GM23338 (cell line): ENCODE measurements around the gene HACD3. TPM values are rescaled to one million over a fixed set of nuclear protein-coding genes. Genes with fewer than 3 reads are reported as not detected.

ENCODE experiments used
- ATAC-seq: fragments of 200-7000 bp; cut with Tn5 transposase; 3 replicates; pipeline ENCODE4 v1.9.1; 2020
- DNase-seq: peaks from one replicate; pipeline ENCODE4 v3.0.0-alpha.2; 2015; ENCODE audit warnings: low spot score
- H2AFZ ChIP-seq: fragments of 200-600 bp; sonication (generic); 2 replicates; pipeline ENCODE4 v1.8.0; 2016; ENCODE audit warnings: antibody characterized with exemption, mild to moderate bottlenecking, moderate library complexity
- H3F3A ChIP-seq: fragments of 200-600 bp; sonication (generic); replicated peaks from 2 replicates; pipeline ENCODE4 v1.8.0; 2017; ENCODE audit warnings: antibody characterized with exemption, mixed run types, low read depth
- H3K27ac ChIP-seq: fragments of 200-600 bp; sonication (generic); 2 replicates; pipeline ENCODE4 v1.6.1; 2016; ENCODE audit warnings: low read depth
- H3K27me3 ChIP-seq: fragments of 200-600 bp; sonication (generic); 2 replicates; pipeline ENCODE4 v1.8.0; 2016; ENCODE audit warnings: mild to moderate bottlenecking, mixed run types, moderate library complexity; ENCODE audit not compliant: insufficient read depth
- H3K36me3 ChIP-seq: fragments of 200-600 bp; sonication (generic); 2 replicates; pipeline ENCODE4 v1.8.0; 2016; ENCODE audit warnings: mild to moderate bottlenecking; ENCODE audit not compliant: insufficient read depth
- H3K4me1 ChIP-seq: fragments of 200-600 bp; sonication (generic); 2 replicates; pipeline ENCODE4 v1.8.0; 2016; ENCODE audit warnings: mild to moderate bottlenecking, moderate library complexity; ENCODE audit not compliant: insufficient read depth
- H3K4me2 ChIP-seq: fragments of 200-600 bp; sonication (generic); 2 replicates; pipeline ENCODE4 v1.7.1; 2017; ENCODE audit warnings: mixed run types
- H3K4me3 ChIP-seq: fragments of 200-600 bp; sonication (generic); 2 replicates; pipeline ENCODE4 v1.6.1; 2016; ENCODE audit warnings: mixed run types
- H3K79me2 ChIP-seq: fragments of 200-600 bp; sonication (generic); replicated peaks from 2 replicates; pipeline ENCODE4 v1.8.0; 2017; ENCODE audit warnings: mild to moderate bottlenecking; ENCODE audit not compliant: insufficient read depth
- H3K9me2 ChIP-seq: fragments of 200-600 bp; sonication (generic); 2 replicates; pipeline ENCODE4 v1.8.0; 2017; ENCODE audit not compliant: insufficient read depth
- H4K20me1 ChIP-seq: fragments of 200-600 bp; sonication (generic); replicated peaks from 2 replicates; pipeline ENCODE4 v1.8.0; 2017; ENCODE audit warnings: mild to moderate bottlenecking; ENCODE audit not compliant: insufficient read depth
- H3K27ac Mint-ChIP-seq: 2 replicates; pipeline ENCODE4 v1.8.0; 2020; ENCODE audit warnings: inconsistent platforms, mild to moderate bottlenecking, moderate library complexity, mixed read lengths
- H3K27me3 Mint-ChIP-seq: 3 replicates; pipeline ENCODE4 v1.8.0; 2022; ENCODE audit warnings: low read depth, mild to moderate bottlenecking, moderate library complexity, mixed read lengths, inconsistent platforms; ENCODE audit not compliant: insufficient read depth, poor library complexity
- H3K36me3 Mint-ChIP-seq: 3 replicates; pipeline ENCODE4 v1.8.0; 2021; ENCODE audit warnings: low read depth, mild to moderate bottlenecking, inconsistent platforms, moderate library complexity, mixed read lengths
- H3K4me1 Mint-ChIP-seq: 3 replicates; pipeline ENCODE4 v1.8.0; 2020; ENCODE audit warnings: mild to moderate bottlenecking, inconsistent platforms, mixed read lengths
- H3K4me3 Mint-ChIP-seq: 3 replicates; pipeline ENCODE4 v1.8.0; 2021; ENCODE audit warnings: moderate library complexity, mild to moderate bottlenecking, inconsistent platforms, mixed read lengths
- H3K9me3 Mint-ChIP-seq: 3 replicates; pipeline ENCODE4 v1.8.0; 2020; ENCODE audit warnings: moderate library complexity, mild to moderate bottlenecking, inconsistent platforms, mixed read lengths
- CREB1 ChIP-seq: fragments of 250-450 bp; sonication (Bioruptor Pico); IDR thresholded peaks from 2 replicates; pipeline ENCODE4 v1.5.0; 2020; ENCODE audit warnings: low read depth, mild to moderate bottlenecking, moderate library complexity
- ETS1 ChIP-seq: IDR thresholded peaks from 2 replicates; pipeline ENCODE4 v1.6.1; 2016; ENCODE audit warnings: antibody characterized with exemption
- EZH2 ChIP-seq: fragments of 200-600 bp; sonication (generic); IDR thresholded peaks from one replicate; pipeline ENCODE4 v1.8.0; 2017; ENCODE audit warnings: antibody characterized with exemption, mild to moderate bottlenecking, low read depth; ENCODE audit not compliant: unreplicated experiment
- EZH2phosphoT487 ChIP-seq: fragments of 200-600 bp; sonication (generic); IDR thresholded peaks from one replicate; pipeline ENCODE4 v1.8.1; 2018; ENCODE audit warnings: antibody characterized with exemption; ENCODE audit not compliant: unreplicated experiment
- JUNB ChIP-seq: IDR thresholded peaks from one replicate; pipeline ENCODE4 v1.6.1; 2016; ENCODE audit warnings: antibody characterized with exemption; ENCODE audit not compliant: unreplicated experiment
- NANOG ChIP-seq: IDR thresholded peaks from 2 replicates; pipeline ENCODE4 v1.6.1; 2016; ENCODE audit warnings: antibody characterized with exemption, borderline replicate concordance
- POLR2AphosphoS5 ChIP-seq: IDR thresholded peaks from 2 replicates; pipeline ENCODE4 v1.6.1; 2016; ENCODE audit warnings: antibody characterized with exemption, low read depth
- STAT1 ChIP-seq: IDR thresholded peaks from one replicate; pipeline ENCODE4 v1.6.1; 2016; ENCODE audit warnings: antibody characterized with exemption; ENCODE audit not compliant: unreplicated experiment
- ZNF114 ChIP-seq: fragments of 250-450 bp; sonication (Bioruptor Pico); IDR thresholded peaks from 2 replicates; pipeline ENCODE4 v1.5.0; 2020; ENCODE audit warnings: mild to moderate bottlenecking, moderate library complexity
- ZNF331 ChIP-seq: fragments of 250-450 bp; sonication (Bioruptor Pico); IDR thresholded peaks from 2 replicates; pipeline ENCODE4 v1.5.0; 2020; ENCODE audit warnings: low read depth, mild to moderate bottlenecking, moderate library complexity
- polyA plus RNA-seq: library from polyadenylated mRNA; unstranded; fragments of >200 nt; fragmentation: Nextera tagmentation; extraction: Ambion mirVana; gene quantifications from 2 replicates; pipeline ENCODE4 v1.2.1, GENCODE V29; 2016
- total RNA-seq: library from RNA; depleted of rRNA; stranded (reverse); fragments of >200 nt; shearing (Covaris generic); gene quantifications from 2 replicates; pipeline ENCODE4 v1.2.3, GENCODE V29; 2014
- TF ChIP-seq, protein P1 (sequence below): IDR thresholded peaks from one replicate; pipeline ENCODE4 v1.6.1; 2018; ENCODE audit warnings: antibody characterized with exemption; ENCODE audit not compliant: unreplicated experiment
- TF ChIP-seq, protein P2 (sequence below), 2 experiments: fragments of 200-600 bp in 1 of 2; sonication (generic) in 1 of 2; conservative IDR thresholded peaks; 2 replicates each; pipeline versions ENCODE4 v1.5.1 to v1.6.1; 2016 to 2017; ENCODE audit warnings: antibody characterized with exemption in 2 of 2, low read depth in 2 of 2, mild to moderate bottlenecking in 2 of 2, moderate library complexity in 1 of 2
- TF ChIP-seq, protein P3 (sequence below): fragments of 250-450 bp; sonication (Bioruptor Pico); IDR thresholded peaks from 2 replicates; pipeline ENCODE4 v1.5.0; 2020; ENCODE audit warnings: mild to moderate bottlenecking, moderate library complexity

HACD3 gene
- total and polyA plus RNA-seq, 2 experiments from 2014 or later: 123 to 131 TPM

GRCh38 chr15:65484876-65485275 is 45.4 kb upstream of the HACD3 start (continued):
- TF ChIP-seq, protein P1, sequence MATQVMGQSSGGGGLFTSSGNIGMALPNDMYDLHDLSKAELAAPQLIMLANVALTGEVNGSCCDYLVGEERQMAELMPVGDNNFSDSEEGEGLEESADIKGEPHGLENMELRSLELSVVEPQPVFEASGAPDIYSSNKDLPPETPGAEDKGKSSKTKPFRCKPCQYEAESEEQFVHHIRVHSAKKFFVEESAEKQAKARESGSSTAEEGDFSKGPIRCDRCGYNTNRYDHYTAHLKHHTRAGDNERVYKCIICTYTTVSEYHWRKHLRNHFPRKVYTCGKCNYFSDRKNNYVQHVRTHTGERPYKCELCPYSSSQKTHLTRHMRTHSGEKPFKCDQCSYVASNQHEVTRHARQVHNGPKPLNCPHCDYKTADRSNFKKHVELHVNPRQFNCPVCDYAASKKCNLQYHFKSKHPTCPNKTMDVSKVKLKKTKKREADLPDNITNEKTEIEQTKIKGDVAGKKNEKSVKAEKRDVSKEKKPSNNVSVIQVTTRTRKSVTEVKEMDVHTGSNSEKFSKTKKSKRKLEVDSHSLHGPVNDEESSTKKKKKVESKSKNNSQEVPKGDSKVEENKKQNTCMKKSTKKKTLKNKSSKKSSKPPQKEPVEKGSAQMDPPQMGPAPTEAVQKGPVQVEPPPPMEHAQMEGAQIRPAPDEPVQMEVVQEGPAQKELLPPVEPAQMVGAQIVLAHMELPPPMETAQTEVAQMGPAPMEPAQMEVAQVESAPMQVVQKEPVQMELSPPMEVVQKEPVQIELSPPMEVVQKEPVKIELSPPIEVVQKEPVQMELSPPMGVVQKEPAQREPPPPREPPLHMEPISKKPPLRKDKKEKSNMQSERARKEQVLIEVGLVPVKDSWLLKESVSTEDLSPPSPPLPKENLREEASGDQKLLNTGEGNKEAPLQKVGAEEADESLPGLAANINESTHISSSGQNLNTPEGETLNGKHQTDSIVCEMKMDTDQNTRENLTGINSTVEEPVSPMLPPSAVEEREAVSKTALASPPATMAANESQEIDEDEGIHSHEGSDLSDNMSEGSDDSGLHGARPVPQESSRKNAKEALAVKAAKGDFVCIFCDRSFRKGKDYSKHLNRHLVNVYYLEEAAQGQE: no peak

DNA sequence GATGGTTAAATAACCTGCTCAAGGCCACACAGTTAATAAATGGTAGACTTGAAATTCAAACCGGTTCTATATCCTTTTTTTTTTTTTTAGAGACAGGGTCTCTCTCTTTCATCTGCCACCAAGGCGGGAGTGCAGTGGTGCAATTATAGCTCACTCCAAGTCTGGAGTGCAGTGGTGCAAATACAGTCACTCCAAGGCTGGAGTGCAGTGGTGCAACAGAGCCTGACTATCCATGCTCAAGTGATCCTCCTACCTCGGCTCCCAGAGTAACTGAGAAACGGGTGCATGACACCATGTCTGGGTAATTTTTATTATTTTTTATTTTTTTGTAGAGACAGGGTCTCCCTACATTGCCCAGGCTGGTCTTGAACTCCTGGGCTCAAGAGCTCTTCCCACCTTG is 36.2 kb upstream of the HACD3 start:
- H3K36me3 ChIP-seq: peaks cover 14% of the 10 kb centered on the region
- Mint-ChIP-seq H3K27me3 (peaks cover 2% of the 10 kb centered on the region), H3K4me3 (no peak overlapping the region), H3K36me3 (peaks cover 54% of the 10 kb centered on the region), H3K4me1 (no peaks in the 10 kb centered on the region), H3K9me3 (no peaks in the 10 kb centered on the region), H3K27ac (no peak overlapping the region)
- H3K9me2 ChIP-seq: no peaks in the 10 kb centered on the region
- H2AFZ ChIP-seq: no peak overlapping the region
- no peak overlapping the region for H3K4me2 ChIP-seq
- DNase-seq (no peak), ATAC-seq (no peak)
- no peaks in the 10 kb centered on the region; the same call in 1 of the 2 replicates for H3K79me2 ChIP-seq
- no peak overlapping the region for H3K4me3 ChIP-seq
- no peaks in the 10 kb centered on the region for H3F3A ChIP-seq
- H4K20me1 ChIP-seq: no peaks in the 10 kb centered on the region
- H3K4me1 ChIP-seq: no peaks in the 10 kb centered on the region
- H3K27ac ChIP-seq: no peak overlapping the region
- H3K27me3 ChIP-seq: no peaks in the 10 kb centered on the region
- TF ChIP-seq POLR2AphosphoS5 (no peak), ZNF114 (CRISPR knock-in tag) (no peak), JUNB (no peak), STAT1 (no peak), ETS1 (no peak), ZNF331 (no peak), CREB1 (CRISPR knock-in tag) (no peak), EZH2phosphoT487 (no peak), EZH2 (no peak), NANOG (no peak)
- TF ChIP-seq, protein P2, sequence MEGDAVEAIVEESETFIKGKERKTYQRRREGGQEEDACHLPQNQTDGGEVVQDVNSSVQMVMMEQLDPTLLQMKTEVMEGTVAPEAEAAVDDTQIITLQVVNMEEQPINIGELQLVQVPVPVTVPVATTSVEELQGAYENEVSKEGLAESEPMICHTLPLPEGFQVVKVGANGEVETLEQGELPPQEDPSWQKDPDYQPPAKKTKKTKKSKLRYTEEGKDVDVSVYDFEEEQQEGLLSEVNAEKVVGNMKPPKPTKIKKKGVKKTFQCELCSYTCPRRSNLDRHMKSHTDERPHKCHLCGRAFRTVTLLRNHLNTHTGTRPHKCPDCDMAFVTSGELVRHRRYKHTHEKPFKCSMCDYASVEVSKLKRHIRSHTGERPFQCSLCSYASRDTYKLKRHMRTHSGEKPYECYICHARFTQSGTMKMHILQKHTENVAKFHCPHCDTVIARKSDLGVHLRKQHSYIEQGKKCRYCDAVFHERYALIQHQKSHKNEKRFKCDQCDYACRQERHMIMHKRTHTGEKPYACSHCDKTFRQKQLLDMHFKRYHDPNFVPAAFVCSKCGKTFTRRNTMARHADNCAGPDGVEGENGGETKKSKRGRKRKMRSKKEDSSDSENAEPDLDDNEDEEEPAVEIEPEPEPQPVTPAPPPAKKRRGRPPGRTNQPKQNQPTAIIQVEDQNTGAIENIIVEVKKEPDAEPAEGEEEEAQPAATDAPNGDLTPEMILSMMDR (conservative IDR thresholded peaks at IDR 0.05; ENCODE audit: low read depth in 2 of 2): no peak
- TF ChIP-seq, protein P3, sequence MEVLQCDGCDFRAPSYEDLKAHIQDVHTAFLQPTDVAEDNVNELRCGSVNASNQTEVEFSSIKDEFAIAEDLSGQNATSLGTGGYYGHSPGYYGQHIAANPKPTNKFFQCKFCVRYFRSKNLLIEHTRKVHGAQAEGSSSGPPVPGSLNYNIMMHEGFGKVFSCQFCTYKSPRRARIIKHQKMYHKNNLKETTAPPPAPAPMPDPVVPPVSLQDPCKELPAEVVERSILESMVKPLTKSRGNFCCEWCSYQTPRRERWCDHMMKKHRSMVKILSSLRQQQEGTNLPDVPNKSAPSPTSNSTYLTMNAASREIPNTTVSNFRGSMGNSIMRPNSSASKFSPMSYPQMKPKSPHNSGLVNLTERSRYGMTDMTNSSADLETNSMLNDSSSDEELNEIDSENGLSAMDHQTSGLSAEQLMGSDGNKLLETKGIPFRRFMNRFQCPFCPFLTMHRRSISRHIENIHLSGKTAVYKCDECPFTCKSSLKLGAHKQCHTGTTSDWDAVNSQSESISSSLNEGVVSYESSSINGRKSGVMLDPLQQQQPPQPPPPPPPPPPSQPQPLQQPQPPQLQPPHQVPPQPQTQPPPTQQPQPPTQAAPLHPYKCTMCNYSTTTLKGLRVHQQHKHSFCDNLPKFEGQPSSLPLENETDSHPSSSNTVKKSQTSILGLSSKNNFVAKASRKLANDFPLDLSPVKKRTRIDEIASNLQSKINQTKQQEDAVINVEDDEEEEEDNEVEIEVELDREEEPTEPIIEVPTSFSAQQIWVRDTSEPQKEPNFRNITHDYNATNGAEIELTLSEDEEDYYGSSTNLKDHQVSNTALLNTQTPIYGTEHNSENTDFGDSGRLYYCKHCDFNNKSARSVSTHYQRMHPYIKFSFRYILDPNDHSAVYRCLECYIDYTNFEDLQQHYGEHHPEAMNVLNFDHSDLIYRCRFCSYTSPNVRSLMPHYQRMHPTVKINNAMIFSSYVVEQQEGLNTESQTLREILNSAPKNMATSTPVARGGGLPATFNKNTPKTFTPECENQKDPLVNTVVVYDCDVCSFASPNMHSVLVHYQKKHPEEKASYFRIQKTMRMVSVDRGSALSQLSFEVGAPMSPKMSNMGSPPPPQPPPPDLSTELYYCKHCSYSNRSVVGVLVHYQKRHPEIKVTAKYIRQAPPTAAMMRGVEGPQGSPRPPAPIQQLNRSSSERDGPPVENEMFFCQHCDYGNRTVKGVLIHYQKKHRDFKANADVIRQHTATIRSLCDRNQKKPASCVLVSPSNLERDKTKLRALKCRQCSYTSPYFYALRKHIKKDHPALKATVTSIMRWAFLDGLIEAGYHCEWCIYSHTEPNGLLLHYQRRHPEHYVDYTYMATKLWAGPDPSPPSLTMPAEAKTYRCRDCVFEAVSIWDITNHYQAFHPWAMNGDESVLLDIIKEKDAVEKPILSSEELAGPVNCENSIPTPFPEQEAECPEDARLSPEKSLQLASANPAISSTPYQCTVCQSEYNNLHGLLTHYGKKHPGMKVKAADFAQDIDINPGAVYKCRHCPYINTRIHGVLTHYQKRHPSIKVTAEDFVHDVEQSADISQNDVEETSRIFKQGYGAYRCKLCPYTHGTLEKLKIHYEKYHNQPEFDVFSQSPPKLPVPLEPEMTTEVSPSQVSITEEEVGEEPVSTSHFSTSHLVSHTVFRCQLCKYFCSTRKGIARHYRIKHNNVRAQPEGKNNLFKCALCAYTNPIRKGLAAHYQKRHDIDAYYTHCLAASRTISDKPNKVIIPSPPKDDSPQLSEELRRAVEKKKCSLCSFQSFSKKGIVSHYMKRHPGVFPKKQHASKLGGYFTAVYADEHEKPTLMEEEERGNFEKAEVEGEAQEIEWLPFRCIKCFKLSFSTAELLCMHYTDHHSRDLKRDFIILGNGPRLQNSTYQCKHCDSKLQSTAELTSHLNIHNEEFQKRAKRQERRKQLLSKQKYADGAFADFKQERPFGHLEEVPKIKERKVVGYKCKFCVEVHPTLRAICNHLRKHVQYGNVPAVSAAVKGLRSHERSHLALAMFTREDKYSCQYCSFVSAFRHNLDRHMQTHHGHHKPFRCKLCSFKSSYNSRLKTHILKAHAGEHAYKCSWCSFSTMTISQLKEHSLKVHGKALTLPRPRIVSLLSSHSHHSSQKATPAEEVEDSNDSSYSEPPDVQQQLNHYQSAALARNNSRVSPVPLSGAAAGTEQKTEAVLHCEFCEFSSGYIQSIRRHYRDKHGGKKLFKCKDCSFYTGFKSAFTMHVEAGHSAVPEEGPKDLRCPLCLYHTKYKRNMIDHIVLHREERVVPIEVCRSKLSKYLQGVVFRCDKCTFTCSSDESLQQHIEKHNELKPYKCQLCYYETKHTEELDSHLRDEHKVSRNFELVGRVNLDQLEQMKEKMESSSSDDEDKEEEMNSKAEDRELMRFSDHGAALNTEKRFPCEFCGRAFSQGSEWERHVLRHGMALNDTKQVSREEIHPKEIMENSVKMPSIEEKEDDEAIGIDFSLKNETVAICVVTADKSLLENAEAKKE: no peak
